HUES48 (cell line): ENCODE measurements around the gene PRPF6.

Experiments
- H3K27ac ChIP-seq: one replicate; pipeline ENCODE4 v1.7.0; 2013; ENCODE audit warnings: low read depth, low read length, inconsistent platforms
- H3K27me3 ChIP-seq: 2 replicates; pipeline ENCODE4 v1.6.1; 2013; ENCODE audit warnings: mild to moderate bottlenecking, low read length; ENCODE audit not compliant: control insufficient read depth, insufficient read depth
- H3K36me3 ChIP-seq: 2 replicates; pipeline ENCODE4 v1.6.1; 2013; ENCODE audit warnings: low read length; ENCODE audit not compliant: control insufficient read depth, insufficient read depth
- H3K4me1 ChIP-seq: 2 replicates; pipeline ENCODE4 v1.6.1; 2013; ENCODE audit warnings: mild to moderate bottlenecking, low read length; ENCODE audit not compliant: control insufficient read depth, insufficient read depth
- H3K4me3 ChIP-seq: 2 replicates; pipeline ENCODE4 v1.5.1; 2013; ENCODE audit warnings: mild to moderate bottlenecking, low read depth, low read length
- H3K9ac ChIP-seq: 2 replicates; pipeline ENCODE4 v1.6.1; 2013; ENCODE audit warnings: mild to moderate bottlenecking, low read depth, low read length, moderate library complexity
- H3K9me3 ChIP-seq: 2 replicates; pipeline ENCODE4 v1.6.1; 2013; ENCODE audit warnings: low read length; ENCODE audit not compliant: control insufficient read depth, insufficient read depth

PRPF6 gene

GRCh38 chr20:64035066-64035932 is 54.4 kb downstream of the PRPF6 start:
- no peak overlapping the region for H3K4me3 ChIP-seq
- H3K4me1 ChIP-seq: peaks cover 13% of the 10 kb centered on the region; the same call in 1 of the 2 replicates
- H3K9ac ChIP-seq: no peak overlapping the region
- peaks cover 32% of the 10 kb centered on the region for H3K27me3 ChIP-seq
- H3K36me3 ChIP-seq: peaks cover 40% of the 10 kb centered on the region
- no peaks in the 10 kb centered on the region for H3K9me3 ChIP-seq
- H3K27ac ChIP-seq: no peak overlapping the region

- H3K27me3 ChIP-seq: peaks cover 38% of the 10 kb centered on the region
- H3K27ac ChIP-seq: no peak within 1 kb of the TSS
- no peak within 1 kb of the TSS for H3K4me3 ChIP-seq
These were observed 55.0 kb downstream of the PRPF6 start, which contains the start of gene C20orf204 for GRCh38 chr20:64035933-64036345. Gene C20orf204 (plus strand): TSS chr20:64036182. CDS start chr20:64036324, 142 bp downstream.

GRCh38 chr20:64036346-64037198 is 55.6 kb downstream of the PRPF6 start:
- Histone ChIP-seq H3K4me3 (no peak overlapping the region), H3K27me3 (peaks cover 44% of the 10 kb centered on the region), H3K27ac (no peak overlapping the region), H3K9me3 (no peaks in the 10 kb centered on the region), H3K36me3 (peaks cover 30% of the 10 kb centered on the region), H3K9ac (no peak overlapping the region), H3K4me1 (peaks cover 13% of the 10 kb centered on the region; the same call in 1 of the 2 replicates)

More at GRCh38 chr20:64035933-64036345, 55.0 kb downstream of the PRPF6 start, which contains the start of gene C20orf204:
- no peak within 1 kb of the TSS for H3K9ac ChIP-seq
- peaks cover 13% of the 10 kb centered on the region; the same call in 1 of the 2 replicates for H3K4me1 ChIP-seq
- no peaks in the 10 kb centered on the region for H3K9me3 ChIP-seq
- peaks cover 33% of the 10 kb centered on the region for H3K36me3 ChIP-seq

GRCh38 chr20:64037199-64037497 is 56.2 kb downstream of the PRPF6 start:
- Histone ChIP-seq H3K36me3 (peaks cover 24% of the 10 kb centered on the region), H3K4me3 (no peak overlapping the region), H3K9ac (no peak overlapping the region), H3K9me3 (no peaks in the 10 kb centered on the region), H3K27me3 (peaks cover 50% of the 10 kb centered on the region), H3K4me1 (peaks cover 17% of the 10 kb centered on the region; the same call in 1 of the 2 replicates), H3K27ac (no peak overlapping the region)

GRCh38 chr20:64037498-64038213 is 56.7 kb downstream of the PRPF6 start:
- peaks cover 19% of the 10 kb centered on the region for H3K36me3 ChIP-seq
- peak overlapping the region; percentile 78 for H3K4me3 ChIP-seq
- peaks cover 54% of the 10 kb centered on the region for H3K27me3 ChIP-seq
- peaks cover 19% of the 10 kb centered on the region; the same call in 1 of the 2 replicates for H3K4me1 ChIP-seq
- H3K9ac ChIP-seq: no peak overlapping the region
- no peaks in the 10 kb centered on the region for H3K9me3 ChIP-seq
- no peak overlapping the region for H3K27ac ChIP-seq

GRCh38 chr20:64038224-64038564 is 57.3 kb downstream of the PRPF6 start:
- Histone ChIP-seq H3K4me1 (peaks cover 19% of the 10 kb centered on the region; the same call in 1 of the 2 replicates), H3K4me3 (peak overlapping the region; percentile 78), H3K9ac (no peak overlapping the region; the same call in 1 of the 2 replicates), H3K27ac (no peak overlapping the region), H3K27me3 (peaks cover 54% of the 10 kb centered on the region), H3K9me3 (no peaks in the 10 kb centered on the region), H3K36me3 (peaks cover 13% of the 10 kb centered on the region)

GRCh38 chr20:64038565-64039292 is 57.8 kb downstream of the PRPF6 start:
- H3K9me3 ChIP-seq: no peaks in the 10 kb centered on the region
- H3K9ac ChIP-seq: no peak overlapping the region; the same call in 1 of the 2 replicates
- peak overlapping the region; percentile 78 for H3K4me3 ChIP-seq

GRCh38 chr20:64039293-64040160 is 58.6 kb downstream of the PRPF6 start:
- Histone ChIP-seq H3K4me3 (peak overlapping the region; percentile 78; the same call in 1 of the 2 replicates), H3K9me3 (no peaks in the 10 kb centered on the region), H3K36me3 (peaks cover 8% of the 10 kb centered on the region), H3K27ac (no peak overlapping the region), H3K9ac (no peak overlapping the region), H3K4me1 (peaks cover 19% of the 10 kb centered on the region; the same call in 1 of the 2 replicates), H3K27me3 (peaks cover 67% of the 10 kb centered on the region)

More at GRCh38 chr20:64038565-64039292, 57.8 kb downstream of the PRPF6 start:
- Histone ChIP-seq H3K36me3 (peaks cover 10% of the 10 kb centered on the region), H3K4me1 (peaks cover 19% of the 10 kb centered on the region; the same call in 1 of the 2 replicates), H3K27me3 (peaks cover 59% of the 10 kb centered on the region), H3K27ac (no peak overlapping the region)

GRCh38 chr20:64040231-64041039 is 59.5 kb downstream of the PRPF6 start:
- Histone ChIP-seq H3K27me3 (peaks cover 76% of the 10 kb centered on the region), H3K9me3 (no peaks in the 10 kb centered on the region), H3K27ac (no peak overlapping the region), H3K36me3 (peaks cover 1% of the 10 kb centered on the region; the same call in 1 of the 2 replicates), H3K4me3 (no peak overlapping the region), H3K4me1 (peaks cover 23% of the 10 kb centered on the region; the same call in 1 of the 2 replicates), H3K9ac (no peak overlapping the region)
